HG03280 (cell line): Measurements from ENCODE around the gene COL13A1.

Experiments
- ATAC-seq: cut with Tn5 transposase; IDR thresholded peaks from one replicate; pipeline ENCODE4 v1.9.1; 2021; ENCODE audit warnings: mild to moderate bottlenecking, moderate library complexity; ENCODE audit not compliant: unreplicated experiment

COL13A1 gene

GRCh38 chr10:69801434-69802315, at the start of gene COL13A1:
Gene COL13A1, plus strand, starts transcription at chr10:69801906. Its CDS starts 518 bp downstream, at chr10:69802424.
- no peak for ATAC-seq

GRCh38 chr10:69752479-69752878, 49.2 kb upstream of the COL13A1 start:
- no peak for ATAC-seq

GRCh38 chr10:69756279-69756678, 45.4 kb upstream of the COL13A1 start:
- ATAC-seq, result no peak

- ATAC-seq, result no peak
These were observed 44.5 kb upstream of the COL13A1 start for GRCh38 chr10:69757206-69757552.

GRCh38 chr10:69757553-69758309, 44.0 kb upstream of the COL13A1 start:
- ATAC-seq, result no peak

- ATAC-seq, result no peak
These were observed 43.4 kb upstream of the COL13A1 start for GRCh38 chr10:69758310-69758728.

- ATAC-seq, result no peak
These were observed 42.1 kb upstream of the COL13A1 start for GRCh38 chr10:69759641-69760040.

- no peak for ATAC-seq
These were observed 41.6 kb upstream of the COL13A1 start for GRCh38 chr10:69760072-69760471.

- ATAC-seq, result no peak
These were observed 40.4 kb upstream of the COL13A1 start for GRCh38 chr10:69761320-69761719.

GRCh38 chr10:69766161-69766910, 35.4 kb upstream of the COL13A1 start:
- ATAC-seq, result no peak

- no peak for ATAC-seq
These were observed 33.9 kb upstream of the COL13A1 start for GRCh38 chr10:69767793-69768192.

GRCh38 chr10:69768386-69768785, 33.3 kb upstream of the COL13A1 start:
- ATAC-seq, result no peak

- ATAC-seq, result no peak
These were observed 32.2 kb upstream of the COL13A1 start for GRCh38 chr10:69769395-69769992.

GRCh38 chr10:69772933-69773704, 28.6 kb upstream of the COL13A1 start:
- ATAC-seq, result no peak

- ATAC-seq, result no peak
These were observed 27.1 kb upstream of the COL13A1 start for GRCh38 chr10:69774596-69774995.

GRCh38 chr10:69780077-69780476, 21.6 kb upstream of the COL13A1 start:
- no peak for ATAC-seq

GRCh38 chr10:69781576-69781975, 20.1 kb upstream of the COL13A1 start:
- no peak for ATAC-seq

GRCh38 chr10:69783515-69783914, 18.2 kb upstream of the COL13A1 start:
- no peak for ATAC-seq

- ATAC-seq, result no peak
These were observed 14.9 kb upstream of the COL13A1 start for GRCh38 chr10:69786791-69787190.

GRCh38 chr10:69787681-69788080, 14.0 kb upstream of the COL13A1 start:
- no peak for ATAC-seq
